HG03565 (cell line): ENCODE data around the gene ATP6V0C.

Experiments
- ATAC-seq: cut with Tn5 transposase; IDR thresholded peaks from one replicate; pipeline ENCODE4 v1.9.1; 2021; ENCODE audit warnings: mild to moderate bottlenecking, moderate library complexity; ENCODE audit not compliant: unreplicated experiment

The ATP6V0C gene

DNA sequence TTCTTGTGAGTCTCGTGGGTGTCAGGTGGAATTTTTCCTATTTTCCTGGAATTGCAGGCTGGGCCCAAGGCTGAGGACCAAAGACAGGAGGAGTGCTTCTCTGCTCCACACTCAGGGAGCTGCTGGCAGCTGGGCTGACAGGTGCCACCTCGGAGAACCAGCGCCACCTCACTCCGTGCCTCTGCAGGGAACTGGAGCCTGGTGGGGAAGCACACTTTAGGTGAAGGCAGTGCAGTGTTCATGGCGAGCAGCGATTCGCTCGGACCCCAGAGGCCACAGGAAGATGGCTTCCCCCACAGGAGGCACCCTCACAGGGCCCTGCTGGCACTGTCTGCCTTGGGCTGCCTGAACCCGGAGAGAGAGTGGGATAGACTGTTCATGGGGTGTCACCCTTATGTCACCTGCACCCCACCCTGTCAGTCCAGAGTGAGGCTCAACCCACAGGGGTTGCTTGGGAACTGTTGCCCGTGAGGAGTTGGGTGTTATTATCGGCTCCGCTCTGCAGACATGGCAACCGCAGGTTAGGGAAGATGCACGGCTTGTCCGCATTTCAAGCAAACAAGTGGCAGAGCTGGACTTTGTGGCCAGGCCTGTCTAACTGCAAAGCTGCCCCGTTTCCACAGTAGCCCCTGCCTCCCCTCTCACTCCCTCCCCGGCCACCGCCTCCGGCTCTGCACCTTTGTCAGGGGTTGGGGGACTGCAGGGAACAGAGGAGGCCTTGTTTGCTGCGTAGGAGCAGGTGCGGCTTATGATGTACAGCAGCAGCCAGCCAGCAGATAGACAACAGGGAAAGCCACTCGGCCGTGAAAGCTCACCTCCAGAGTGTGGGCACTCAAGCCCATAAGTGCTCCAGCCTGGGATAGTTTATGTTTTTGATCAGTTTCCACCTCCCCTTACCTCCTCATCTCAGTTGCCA, 23.3 kb upstream of the ATP6V0C start:
- no peak for ATAC-seq

DNA sequence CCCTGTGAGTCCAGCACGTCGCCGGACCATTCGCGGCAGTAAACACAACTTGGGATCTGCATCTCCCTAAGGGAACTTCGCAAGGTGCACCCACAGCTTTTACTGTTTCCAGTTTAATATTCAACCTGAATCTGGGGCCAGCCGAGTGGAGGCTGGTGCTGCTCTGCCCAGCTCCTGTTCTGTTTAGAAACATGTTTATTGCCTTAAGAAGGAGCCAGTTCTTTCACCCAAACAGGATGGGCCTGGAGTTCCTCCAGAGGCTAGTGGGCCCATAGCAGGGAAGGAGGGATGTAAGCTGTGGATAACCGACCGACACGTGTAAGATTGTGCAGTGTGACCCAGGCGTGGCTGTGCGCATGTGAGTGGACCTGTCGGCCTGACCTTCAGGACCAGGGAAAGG, 21.5 kb upstream of the ATP6V0C start:
- ATAC-seq = no peak

GRCh38 chr16:2493605-2494004, 20.1 kb upstream of the ATP6V0C start:
- ATAC-seq = no peak

GRCh38 chr16:2494616-2495015, 19.1 kb upstream of the ATP6V0C start:
- ATAC-seq = no peak

- ATAC-seq = no peak
Observed at GRCh38 chr16:2495041-2495440, 18.7 kb upstream of the ATP6V0C start.

GRCh38 chr16:2496223-2497115, 17.3 kb upstream of the ATP6V0C start:
- no peak for ATAC-seq

DNA sequence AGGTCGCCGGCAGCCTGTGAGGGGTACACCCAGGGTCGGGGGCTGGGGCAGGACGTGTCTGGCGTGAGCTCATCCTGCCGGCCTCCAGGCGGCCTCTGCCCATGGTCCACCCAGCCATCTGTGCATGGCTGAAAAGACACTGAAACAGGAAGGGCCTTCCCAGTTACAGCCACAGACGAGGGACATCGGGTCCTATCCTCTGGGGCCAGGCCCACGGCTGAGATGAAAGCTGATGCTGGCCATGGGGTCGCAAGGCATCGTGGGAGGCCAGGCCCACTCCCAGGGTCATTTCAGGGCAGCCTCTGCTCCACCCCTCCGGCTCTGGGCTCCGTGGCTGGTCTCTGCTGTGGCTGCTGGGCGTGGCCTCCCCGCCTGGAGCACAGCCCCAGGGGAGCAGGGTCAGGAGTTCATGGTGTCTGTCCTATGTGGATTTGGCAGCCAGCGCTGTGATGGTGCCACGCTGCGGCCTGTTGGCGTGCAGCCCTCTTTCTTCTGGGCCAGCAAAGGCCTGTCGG, 16.6 kb upstream of the ATP6V0C start:
- ATAC-seq = no peak

DNA sequence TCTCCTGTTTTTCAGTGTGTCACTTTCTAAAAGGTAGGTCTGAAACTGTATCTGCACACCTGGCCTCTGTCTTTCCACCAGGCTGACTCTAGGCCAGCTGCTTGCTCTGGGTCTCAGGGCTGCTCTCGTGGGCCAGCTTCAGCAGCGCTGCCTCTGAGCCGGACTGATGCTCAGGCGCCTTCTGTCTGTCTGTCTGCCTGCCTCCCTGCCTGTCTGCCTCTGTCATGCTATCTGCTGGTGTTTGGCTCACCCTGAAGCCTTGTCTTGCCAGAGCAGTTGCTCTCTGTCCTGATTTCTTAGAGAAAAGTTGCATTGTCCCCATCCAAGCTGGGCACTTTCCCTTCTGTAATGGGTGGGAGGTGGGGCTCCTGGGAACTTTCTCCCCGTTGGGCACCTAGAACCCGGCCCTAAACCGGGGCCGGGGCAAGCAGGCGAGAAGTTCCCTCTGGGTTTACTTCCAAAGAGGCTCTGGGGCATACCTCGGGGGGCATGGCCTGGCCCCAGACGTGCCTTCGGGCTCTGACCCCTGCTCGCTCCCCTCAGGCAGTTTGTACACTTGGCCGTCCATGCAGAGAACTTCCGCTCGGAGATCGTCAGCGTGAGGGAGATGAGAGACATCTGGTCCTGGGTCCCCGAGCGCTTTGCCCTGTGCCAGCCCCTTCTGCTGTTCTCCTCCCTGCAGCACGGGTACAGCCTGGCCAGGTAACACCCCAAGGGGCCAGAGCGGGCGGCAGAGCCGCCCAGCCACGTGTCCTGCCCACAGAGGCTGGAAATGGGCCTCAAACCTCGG, 15.9 kb upstream of the ATP6V0C start:
- no peak for ATAC-seq

DNA sequence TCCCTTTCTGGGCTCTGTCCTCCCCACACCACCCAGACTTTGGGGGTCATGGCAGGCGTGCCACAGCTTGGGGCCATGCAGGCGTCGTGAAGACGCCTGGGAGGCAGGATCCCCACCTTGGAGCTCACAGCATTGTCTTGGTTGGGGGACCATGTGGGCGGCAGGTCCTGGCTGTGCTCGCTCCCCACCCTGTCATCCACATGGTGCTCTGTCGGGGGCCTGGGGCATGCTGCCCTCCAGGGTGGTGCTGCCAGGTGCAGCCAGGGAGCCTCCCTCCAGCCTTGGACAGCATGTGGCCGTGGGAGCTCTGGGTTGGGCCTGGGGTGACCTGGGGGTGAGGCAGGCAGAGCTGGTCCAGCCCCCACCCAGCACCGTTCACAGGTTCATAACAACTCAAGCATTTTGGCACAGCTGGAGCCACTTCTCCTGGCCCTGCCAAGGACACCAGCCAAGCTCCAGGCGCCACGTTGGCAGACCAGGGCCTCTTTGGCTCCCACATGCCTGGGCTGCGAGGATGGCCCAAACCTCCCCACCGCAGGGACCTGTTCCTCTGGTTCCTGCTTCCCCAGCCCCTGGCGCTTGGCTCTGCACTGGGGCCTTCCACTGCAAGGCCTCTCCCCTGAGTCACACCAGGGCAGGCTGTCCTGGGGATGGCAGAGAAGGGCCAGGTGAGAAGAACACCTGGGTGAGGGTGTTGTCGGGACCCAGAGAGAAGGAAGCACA, 15.1 kb upstream of the ATP6V0C start:
- no peak for ATAC-seq

- no peak for ATAC-seq
Observed at GRCh38 chr16:2499454-2499853, 14.3 kb upstream of the ATP6V0C start.

GRCh38 chr16:2499890-2500429, 13.8 kb upstream of the ATP6V0C start:
- ATAC-seq = no peak

DNA sequence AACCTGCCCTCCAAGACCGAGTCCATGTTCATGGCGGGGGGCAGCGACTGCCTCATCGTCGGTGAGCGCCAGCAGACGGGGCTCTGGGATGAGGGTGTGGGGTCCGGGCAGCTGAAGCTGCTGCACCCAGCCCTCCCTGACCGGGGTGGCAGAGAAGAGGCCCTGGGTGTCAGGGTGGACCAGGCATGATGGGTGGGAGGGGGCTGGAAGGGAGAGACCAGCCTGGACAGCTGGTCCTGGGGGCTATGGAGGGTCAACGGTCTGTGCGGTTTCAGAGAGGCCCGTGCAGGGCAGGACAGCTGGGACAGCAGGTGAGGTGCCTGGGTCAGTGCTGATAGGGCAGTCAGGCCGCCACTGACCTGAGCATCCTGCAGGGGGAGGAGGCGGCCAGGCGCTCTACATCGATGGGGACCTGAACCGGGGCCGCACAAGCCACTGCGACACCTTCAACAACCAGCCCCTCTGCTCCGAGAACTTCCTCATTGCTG, 13.3 kb upstream of the ATP6V0C start:
- ATAC-seq = no peak

- ATAC-seq = no peak
Observed at GRCh38 chr16:2500918-2501750, 12.6 kb upstream of the ATP6V0C start.

DNA sequence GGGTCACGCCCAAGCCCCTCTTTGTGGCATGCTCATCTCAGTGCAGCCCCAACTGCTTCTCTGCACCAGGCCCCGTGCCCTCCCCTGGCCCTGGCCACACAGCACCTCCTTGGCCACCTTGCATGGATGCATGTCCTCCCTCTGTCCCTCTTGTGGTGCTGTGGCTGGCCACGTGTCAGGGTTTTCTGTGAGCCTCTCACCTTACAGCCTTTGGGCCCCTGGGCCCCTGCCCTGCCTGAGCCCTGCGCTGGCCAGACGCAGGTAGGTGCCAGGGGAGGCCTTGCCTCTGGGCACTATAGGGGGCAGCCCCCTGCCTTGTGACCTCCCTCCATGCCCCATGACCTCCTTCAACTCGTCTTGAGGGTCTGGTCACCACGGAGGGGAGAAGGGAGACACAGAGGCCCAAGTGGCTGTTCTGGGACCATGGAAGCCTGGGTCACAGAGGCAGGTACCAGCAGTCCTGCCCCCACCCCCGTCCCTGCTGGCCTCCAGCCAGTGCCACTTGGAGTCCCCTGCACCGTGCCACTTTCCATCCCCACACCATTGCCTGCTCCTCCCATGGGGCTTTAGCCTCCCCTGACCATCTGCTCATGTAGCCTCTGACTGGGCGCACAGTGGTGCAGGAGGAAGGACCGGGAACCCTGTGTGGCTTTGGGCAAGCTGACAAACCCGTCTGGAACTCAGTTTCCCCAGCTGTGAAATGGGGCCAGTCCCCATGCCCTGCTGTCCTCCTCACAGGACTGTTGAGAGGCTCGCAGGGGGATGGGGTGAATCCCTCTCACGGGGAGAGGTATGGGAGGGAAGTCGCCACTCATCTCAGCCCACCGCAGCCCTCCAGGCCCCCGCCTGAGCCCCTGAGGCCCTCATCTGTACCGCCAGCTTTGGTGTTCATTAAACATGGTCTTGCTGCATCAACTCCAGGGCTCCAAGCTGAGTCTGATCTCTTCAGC, 11.5 kb upstream of the ATP6V0C start:
- no peak for ATAC-seq

GRCh38 chr16:2505695-2506094, 8.1 kb upstream of the ATP6V0C start:
- no peak for ATAC-seq

GRCh38 chr16:2507052-2507659, 6.6 kb upstream of the ATP6V0C start:
- no peak for ATAC-seq

DNA sequence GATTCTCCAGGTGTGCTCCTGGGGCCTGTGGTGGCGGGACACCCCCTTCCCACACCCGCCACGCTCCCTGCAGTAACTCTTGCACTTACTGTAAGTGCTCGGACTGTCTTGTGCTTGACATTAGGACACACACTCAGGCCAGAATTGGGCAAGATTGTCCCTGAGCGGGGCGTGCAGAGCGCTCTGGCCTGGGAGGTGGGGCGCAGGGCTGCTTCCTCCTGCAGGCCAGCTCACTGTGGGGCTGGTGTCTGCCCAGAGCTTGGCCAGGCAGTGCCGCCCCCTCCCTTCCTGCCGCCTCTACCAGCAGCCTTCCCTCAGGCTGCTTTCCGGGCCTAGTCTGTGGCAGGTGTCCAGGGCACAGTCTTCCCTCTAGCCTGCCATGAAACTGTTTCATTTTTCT, 6.1 kb upstream of the ATP6V0C start:
- no peak for ATAC-seq
